AG09319 (cell line): Measurements from ENCODE around the gene MEGF11.

Experiments
- DNase-seq: peaks from one replicate; pipeline ENCODE4 v3.0.0-alpha.2; 2010; ENCODE audit warnings: low read depth; ENCODE audit errors: extremely low read depth
- TF ChIP-seq, protein P1 (sequence below): IDR thresholded peaks from 2 replicates; pipeline ENCODE4 v1.5.1; 2011; ENCODE audit warnings: low read depth, mild to moderate bottlenecking, inconsistent platforms, low read length, moderate library complexity

MEGF11 gene

DNA sequence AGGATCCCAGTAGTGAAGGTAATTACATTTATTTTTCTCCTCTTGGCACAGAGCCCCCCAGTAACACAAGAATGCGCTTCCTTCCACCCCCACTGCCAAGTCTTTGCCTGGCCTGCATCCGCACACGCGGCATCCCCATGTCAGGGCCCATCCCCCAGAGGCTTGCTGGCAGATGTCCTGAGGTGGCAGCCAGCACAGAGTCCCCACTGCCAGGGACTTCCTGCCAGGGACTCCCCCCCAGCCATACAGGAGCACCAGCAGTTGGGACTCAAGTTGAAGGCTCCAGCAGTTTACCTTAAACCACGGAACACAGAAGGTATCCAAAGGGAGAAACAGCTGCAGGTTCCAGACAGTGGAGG, 41.0 kb downstream of the MEGF11 start:
- no peak for DNase-seq
- TF ChIP-seq, protein P1, sequence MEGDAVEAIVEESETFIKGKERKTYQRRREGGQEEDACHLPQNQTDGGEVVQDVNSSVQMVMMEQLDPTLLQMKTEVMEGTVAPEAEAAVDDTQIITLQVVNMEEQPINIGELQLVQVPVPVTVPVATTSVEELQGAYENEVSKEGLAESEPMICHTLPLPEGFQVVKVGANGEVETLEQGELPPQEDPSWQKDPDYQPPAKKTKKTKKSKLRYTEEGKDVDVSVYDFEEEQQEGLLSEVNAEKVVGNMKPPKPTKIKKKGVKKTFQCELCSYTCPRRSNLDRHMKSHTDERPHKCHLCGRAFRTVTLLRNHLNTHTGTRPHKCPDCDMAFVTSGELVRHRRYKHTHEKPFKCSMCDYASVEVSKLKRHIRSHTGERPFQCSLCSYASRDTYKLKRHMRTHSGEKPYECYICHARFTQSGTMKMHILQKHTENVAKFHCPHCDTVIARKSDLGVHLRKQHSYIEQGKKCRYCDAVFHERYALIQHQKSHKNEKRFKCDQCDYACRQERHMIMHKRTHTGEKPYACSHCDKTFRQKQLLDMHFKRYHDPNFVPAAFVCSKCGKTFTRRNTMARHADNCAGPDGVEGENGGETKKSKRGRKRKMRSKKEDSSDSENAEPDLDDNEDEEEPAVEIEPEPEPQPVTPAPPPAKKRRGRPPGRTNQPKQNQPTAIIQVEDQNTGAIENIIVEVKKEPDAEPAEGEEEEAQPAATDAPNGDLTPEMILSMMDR: no peak

DNA sequence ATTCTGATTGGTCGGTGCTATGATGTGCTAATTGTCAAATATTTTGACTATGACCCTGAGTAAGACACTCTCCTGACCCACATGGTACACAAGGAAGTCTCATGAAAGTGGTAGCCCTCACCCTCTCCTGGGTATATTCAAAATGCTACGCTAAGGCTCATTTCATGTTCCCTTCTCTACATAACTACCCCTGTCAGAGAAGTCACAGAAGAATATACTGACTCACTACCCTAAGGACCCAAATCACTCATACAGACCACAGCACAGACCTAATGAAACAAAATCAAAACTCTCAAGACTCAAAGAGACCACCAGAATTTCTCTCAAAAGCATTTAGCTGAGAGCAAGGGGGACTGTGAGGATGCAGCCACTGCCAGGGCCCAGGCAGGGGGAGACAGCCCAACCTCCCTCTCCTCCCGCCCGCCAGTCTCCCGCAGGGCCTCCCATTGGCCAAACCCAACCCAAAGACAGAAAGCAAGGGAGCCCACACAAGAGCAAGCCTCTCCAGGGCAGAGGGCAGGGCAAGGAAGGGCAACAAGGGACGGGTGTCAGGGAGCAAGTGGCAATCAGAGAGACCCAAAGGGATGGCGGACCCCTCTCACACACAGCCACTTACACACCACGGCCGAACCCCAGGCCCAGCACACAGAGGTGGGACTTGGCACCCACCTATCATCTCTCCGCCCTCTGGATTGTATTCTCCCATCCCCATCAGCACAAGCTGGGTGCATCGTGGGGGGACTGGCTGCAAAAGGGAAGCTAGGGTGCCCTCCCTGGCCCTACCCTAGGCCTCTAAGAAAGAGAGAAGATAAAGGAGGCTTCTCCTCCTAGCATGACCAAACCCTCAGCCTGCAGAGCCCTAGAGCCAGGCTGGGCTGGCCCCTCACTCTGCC, 41.6 kb downstream of the MEGF11 start:
- no peak for DNase-seq
- TF ChIP-seq, protein P1: no peak

DNA sequence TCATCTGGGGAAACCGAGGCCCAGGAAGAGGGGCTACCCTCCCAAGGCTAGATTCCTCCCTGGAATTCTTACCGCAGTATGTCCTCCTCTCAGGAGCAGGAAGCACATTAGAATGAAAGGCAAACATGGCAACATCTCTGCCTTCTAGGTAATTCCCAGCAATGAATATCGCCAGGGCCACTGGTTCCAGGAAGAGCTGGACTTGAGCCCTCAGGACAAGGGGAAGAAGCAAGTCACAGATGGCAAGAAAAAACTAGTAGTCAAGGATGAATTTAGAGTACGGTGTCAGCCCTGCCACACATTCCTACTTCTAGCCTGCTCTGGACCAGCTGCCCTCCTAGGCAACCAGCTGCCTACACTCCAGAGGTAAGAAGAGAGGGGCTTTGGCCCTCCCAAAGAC, 42.9 kb downstream of the MEGF11 start:
- DNase-seq: no peak
- TF ChIP-seq, protein P1: no peak

DNA sequence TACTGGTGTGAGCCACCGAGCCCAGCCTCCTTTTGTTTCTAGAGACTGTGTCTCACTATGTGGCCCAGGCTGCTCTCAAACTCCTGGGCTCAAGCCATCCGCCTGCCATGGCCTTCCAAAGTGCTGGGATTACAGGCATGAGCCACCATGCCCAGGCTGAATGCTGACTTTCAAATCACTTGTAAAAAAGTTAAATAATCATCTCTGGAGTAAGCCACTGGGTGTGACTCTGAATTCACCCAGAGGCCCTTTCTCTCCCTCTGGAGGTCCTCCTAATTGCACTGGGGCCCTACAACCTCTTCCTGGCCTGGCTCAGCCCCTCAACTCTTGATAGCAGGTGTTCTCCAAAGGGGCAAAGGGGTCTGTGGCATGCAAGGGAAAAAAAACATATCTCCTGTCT, 54.8 kb downstream of the MEGF11 start:
- TF ChIP-seq, protein P1: no peak
- DNase-seq: no peak

DNA sequence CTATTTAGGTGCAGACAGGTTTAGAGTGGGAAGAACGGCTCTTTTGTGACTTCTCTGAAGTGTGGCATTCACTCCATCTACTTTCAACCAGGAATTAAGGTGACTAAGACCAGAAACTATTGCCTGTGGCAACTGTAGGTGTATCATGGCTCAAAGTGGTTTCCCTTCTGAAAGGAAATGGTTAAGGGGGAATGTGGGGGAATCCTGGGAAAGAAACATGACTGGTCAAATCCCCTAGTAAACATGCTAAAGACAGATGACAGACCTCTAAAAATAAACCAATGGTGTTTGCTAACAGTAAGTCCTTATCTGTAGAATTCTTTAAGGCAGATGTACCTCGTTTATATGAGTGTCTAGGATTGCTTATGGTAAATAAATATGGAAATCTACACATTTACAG, 56.9 kb downstream of the MEGF11 start:
- no peak for DNase-seq
- TF ChIP-seq, protein P1: no peak

DNA sequence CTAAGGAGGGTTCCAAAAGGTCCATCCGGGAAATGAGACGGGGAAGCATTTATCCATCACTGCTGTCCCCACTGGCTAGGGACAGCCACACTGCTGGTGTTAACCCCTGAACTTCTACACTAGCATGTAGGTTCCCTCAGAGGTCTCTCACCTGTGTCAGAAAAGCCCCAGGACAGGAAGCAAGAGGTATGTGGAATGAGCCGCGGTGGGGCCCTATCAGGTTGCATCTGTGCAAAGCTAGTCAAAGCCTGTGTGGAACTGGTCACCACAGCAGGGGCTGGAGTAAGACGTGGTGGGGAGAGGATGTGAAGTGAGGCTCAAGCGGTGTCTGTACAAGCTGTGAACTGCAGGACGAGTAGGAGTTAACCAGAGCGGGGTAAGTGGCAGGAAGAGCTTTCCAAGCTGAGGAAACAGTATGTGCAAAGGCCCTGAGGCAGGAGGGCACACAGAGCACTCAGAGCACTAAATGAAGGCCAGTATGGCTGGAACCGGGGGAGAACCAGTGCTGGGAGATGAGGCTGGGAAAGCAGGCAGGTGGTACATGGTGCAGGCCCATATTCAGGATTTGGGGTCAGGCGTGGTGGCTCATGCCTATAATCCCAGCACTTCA, 57.8 kb downstream of the MEGF11 start:
- TF ChIP-seq, protein P1: no peak
- no peak for DNase-seq

DNA sequence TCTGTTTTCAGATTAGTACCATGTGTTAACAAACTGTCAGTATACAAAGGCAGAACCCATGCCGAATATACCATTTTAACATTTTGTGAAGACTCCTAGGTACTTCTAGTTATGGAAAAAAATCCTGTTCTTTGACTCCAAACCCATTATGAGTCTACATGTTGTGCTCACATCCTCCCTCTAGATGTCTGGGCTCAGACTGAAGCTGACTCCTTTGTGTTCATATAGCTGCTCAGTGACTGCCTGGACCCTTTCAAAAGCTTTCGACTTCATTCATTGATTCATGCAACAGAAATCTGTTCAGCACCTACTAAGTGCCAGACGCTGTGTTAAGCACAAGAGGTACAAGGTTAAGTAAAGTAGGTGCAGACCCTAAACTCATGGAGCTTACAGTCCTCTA, 60.5 kb downstream of the MEGF11 start:
- DNase-seq: no peak
- TF ChIP-seq, protein P1: no peak
